GM19463 (cell line): Measurements from ENCODE around the gene FXR2.

Source experiments
- ATAC-seq: cut with Tn5 transposase; IDR thresholded peaks from one replicate; pipeline ENCODE4 v1.9.1; 2021; ENCODE audit warnings: mild to moderate bottlenecking, moderate library complexity; ENCODE audit not compliant: unreplicated experiment

Gene FXR2

DNA sequence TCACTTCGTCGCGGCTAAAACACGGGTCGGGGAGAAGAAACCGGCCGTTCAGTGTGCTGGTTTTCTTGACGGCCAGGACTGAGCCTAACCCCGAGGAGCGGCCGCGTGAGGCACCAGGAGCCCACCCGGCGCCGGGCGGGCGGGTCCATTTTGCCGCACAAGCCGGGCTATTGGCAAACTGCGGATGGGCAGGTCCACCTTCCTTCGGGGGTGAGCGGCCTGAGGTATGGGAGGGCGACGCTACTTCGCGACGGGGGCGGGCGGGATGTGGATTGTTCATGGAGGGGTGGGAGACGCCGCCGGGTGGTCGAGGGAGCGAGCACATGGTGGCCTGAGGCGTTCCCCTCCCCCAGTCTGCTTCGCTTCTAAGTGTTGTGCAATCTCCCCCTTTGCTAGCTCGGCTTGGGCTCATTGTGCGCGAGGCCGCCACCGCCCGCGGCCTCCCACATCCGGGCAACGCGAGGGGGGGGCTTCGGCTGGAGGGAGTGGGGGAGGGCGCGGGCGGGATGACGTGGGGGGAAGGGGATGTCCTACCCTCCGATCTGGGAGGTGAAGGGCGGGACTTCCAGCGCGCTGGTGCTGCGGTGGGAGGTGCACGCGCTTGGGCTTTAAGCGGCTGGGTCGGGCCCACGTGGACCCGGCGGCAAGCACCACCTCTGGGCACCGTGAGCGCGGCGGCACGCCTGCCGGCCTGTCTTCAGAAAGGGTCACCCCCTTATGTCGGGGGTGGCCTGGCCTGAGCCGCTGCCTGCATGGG lies 41.2 kb downstream of the FXR2 start:
- ATAC-seq = no peak

DNA sequence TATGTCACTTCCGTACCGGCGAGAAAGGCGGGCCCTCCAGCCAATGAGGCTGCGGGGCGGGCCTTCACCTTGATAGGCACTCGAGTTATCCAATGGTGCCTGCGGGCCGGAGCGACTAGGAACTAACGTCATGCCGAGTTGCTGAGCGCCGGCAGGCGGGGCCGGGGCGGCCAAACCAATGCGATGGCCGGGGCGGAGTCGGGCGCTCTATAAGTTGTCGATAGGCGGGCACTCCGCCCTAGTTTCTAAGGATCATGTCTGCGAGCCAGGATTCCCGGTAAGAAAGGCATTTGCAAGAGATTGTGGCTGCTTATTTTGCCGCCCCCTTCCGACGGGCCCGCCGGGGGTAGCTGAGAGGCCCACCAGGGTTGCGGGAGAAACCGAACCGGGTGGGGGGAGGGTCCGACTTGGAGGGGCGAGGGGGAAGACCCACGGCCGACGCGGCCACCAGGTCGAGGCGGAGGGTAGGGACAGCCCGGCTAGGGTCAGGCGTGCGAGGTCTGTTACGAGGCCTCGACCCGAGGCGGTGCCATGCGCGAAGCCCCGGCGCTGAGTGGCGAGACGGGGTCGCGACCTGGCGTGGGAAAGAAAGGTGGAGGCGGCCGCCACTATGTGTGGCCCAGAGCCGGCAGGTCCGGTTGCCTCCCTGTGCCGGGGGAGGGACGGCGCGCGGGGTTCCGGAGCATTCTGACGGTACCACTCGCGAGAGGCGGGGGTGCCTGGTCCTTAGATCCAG lies 41.9 kb downstream of the FXR2 start:
- ATAC-seq = no peak

DNA sequence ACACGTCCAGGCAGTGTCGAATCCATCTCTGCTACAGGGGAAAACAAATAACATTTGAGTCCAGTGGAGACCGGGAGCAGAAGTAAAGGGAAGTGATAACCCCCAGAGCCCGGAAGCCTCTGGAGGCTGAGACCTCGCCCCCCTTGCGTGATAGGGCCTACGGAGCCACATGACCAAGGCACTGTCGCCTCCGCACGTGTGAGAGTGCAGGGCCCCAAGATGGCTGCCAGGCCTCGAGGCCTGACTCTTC lies 42.4 kb downstream of the FXR2 start:
- peak; percentile 90 for ATAC-seq

DNA sequence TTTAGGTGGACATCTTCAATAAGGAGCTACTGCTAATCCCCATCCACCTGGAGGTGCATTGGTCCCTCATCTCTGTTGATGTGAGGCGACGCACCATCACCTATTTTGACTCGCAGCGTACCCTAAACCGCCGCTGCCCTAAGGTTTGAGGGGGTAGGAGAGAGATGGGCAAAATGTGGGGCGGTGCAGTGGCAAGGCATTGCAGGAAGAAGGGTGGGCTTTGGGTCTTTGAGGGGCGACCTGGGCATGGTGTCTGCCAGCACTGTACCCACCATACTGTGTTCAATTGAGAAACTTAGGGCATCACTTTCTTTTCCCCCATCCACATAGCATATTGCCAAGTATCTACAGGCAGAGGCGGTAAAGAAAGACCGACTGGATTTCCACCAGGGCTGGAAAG lies 44.3 kb downstream of the FXR2 start:
- ATAC-seq = no peak

DNA sequence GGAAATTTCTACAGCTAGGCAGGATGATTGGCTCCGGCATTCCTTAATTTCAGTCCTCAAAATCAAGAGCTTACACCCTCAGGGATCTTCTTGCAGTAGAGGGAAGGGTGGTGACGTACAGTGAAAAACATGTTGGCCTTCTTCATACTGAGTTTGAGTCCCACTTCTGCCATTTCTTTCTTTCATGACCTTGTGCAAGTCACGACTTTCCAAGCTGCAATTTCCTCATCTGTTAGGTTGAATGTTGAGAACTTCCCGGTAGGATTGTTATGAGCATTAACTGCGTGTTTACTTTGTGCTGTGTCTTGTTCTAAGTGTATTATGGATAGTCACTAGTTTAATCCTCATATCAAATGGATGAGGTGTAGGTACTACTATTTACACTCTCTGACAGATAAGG lies 45.1 kb downstream of the FXR2 start:
- ATAC-seq = no peak

DNA sequence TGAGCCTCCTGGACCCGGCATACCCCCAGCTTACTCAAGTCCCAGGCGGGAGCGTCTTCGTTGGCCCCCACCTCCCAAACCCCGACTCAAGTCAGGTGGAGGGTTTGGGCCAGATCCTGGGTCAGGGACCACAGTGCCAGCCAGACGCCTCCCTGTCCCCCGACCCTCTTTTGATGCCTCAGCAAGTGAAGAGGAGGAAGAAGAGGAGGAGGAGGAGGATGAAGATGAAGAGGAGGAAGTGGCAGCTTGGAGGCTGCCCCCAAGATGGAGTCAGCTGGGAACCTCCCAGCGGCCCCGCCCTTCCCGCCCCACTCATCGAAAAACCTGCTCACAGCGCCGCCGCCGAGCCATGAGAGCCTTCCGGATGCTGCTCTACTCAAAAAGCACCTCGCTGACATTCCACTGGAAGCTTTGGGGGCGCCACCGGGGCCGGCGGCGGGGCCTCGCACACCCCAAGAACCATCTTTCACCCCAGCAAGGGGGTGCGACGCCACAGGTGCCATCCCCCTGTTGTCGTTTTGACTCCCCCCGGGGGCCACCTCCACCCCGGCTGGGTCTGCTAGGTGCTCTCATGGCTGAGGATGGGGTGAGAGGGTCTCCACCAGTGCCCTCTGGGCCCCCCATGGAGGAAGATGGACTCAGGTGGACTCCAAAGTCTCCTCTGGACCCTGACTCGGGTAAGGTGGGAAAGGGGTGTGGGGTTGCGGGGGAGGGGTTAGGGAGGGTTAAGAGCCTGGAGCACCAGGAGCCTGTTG lies 51.4 kb downstream of the FXR2 start:
- ATAC-seq = no peak

DNA sequence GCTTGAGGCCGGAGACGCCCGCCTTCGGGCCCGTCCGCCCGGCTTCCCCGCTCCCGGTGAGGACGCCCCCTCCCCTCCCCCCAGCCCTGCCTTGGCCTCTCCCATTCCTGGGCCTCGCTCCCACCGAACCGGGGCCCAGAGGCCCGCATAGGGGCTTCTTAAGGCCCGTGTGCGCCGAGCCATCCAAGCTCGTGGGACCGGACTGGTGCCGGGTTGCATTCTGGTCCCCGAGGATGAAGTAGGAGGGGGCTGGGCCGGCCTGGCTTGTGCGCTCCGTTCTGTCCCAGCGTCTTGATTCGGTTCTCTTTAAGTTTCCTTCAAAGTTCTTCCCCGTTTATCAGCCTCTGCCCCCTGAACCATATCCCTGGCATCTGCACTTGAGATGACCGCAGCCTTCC lies 52.5 kb downstream of the FXR2 start:
- ATAC-seq = no peak

DNA sequence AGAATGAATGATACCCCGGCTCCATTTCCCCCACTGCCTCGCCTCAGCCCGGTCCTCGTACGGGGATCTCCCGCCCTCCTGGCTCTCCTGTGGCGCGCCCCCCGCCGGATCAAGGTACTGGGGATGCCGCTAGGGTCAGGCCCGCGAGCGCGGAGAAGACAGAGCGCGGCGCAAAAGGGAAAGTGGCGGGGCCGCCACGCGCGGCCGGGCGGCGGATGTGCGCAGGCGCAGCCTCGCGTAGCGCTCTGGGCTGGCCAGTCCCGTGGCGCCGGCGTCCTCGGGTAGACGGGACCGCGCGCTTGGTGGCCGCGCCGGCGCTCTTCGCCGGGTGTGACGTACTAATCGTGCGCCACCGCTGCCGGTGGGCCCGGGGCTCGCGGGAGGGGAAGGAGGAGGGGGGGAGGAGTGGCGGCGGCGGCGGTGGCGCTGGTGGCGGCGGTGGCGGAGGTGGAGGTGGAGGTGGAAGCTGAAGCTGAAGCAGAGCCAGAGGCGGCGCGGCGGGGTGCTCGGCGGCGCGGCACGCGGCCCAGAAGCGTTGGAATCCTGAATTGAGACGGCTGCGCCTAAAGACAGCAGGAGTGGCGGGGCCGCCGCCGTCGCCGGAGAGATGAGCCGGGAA lies 53.0 kb downstream of the FXR2 start, which contains the start of gene SENP3:
TSS of gene SENP3 (plus strand) at position 331 of the 619 bp plus-strand sequence. CDS start 1,158 bp downstream, outside the sequence.
- peak; percentile 61 for ATAC-seq

DNA sequence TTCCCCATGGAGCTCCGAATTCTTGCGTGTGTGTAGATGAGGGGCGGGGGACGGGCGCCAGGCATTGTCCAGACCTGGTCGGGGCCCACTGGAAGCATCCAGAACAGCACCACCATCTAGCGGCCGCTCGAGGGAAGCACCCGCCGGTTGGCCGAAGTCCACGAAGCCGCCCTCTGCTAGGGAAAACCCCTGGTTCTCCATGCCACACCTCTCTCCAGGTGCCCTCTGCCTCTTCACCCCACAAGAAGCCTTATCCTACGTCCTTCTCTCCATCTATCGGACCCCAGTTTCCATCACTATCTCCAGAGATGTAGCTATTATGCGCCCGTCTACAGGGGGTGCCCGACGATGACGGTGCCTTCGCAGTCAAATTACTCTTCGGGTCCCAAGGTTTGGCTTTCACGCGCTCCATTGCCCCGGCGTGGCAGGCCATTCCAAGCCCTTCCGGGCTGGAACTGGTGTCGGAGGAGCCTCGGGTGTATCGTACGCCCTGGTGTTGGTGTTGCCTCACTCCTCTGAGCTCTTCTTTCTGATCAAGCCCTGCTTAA lies 53.6 kb downstream of the FXR2 start:
- ATAC-seq = peak; percentile 48

DNA sequence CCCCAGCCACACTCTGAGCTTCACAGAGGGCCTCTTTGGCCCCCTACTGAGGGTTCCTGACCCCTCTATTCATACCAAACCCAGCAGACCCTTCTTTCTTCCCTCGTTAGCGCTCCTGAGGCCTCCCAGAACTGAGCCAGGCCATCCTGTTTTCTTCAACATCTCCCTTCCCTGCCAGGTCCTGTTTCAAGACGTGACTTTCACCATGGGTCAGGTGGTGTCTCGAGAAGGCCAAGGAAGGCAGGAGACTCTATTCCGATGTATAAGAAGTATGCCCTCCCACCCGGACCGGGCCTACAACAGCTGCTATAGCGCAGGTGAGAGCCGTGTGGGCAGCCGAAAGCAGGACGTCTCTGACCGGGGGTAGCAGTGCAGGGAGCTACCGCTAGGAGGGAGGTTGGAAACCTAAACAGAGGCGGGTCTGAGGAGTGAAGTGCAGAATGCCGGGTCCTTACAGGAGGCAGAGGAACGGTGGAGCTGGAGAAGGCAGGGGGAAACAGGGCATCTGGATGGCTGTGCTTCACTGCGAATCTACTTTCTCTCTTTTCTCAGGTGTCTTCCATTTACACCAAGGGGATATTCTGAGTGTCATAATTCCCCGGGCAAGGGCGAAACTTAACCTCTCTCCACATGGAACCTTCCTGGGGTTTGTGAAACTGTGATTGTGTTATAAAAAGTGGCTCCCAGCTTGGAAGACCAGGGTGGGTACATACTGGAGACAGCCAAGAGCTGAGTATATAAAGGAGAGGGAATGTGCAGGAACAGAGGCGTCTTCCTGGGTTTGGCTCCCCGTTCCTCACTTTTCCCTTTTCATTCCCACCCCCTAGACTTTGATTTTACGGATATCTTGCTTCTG lies 54.3 kb downstream of the FXR2 start:
- ATAC-seq = no peak

DNA sequence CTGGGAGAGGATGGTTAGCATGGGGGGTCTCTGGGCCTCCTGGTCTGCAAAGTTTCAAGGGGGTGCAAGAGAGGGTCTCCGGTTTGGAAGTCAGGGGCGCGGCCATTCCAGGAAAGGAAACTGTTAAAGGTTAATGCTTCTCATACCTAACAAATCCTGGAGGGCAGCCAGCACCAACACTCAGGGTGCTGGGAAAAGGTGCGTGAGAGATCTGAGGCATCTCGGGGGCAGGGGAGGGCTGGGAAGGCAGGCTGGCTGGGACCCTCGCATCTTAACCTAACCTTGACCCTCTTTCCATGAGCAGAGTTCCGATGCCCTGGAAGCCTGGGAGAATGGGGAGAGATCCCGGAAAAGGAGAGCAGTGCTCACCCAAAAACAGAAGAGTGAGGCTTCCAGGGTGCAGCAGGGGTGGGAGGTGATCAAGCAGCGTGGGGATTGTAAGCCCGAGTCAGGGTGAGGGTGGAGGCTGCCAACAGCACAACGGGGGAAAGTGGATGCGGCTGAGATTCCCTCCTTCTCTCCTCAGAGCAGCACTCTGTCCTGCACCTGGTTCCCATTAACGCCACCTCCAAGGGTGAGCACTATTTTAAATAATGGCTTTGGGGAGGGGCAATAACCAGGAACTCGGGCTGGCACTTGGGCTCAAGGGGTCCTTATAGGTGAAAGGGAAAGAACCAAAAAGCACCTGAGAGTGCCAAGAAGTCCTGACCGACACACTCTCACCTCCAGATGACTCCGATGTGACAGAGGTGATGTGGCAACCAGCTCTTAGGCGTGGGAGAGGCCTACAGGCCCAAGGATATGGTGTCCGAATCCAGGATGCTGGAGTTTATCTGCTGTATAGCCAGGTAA lies 55.2 kb downstream of the FXR2 start:
- no peak for ATAC-seq

DNA sequence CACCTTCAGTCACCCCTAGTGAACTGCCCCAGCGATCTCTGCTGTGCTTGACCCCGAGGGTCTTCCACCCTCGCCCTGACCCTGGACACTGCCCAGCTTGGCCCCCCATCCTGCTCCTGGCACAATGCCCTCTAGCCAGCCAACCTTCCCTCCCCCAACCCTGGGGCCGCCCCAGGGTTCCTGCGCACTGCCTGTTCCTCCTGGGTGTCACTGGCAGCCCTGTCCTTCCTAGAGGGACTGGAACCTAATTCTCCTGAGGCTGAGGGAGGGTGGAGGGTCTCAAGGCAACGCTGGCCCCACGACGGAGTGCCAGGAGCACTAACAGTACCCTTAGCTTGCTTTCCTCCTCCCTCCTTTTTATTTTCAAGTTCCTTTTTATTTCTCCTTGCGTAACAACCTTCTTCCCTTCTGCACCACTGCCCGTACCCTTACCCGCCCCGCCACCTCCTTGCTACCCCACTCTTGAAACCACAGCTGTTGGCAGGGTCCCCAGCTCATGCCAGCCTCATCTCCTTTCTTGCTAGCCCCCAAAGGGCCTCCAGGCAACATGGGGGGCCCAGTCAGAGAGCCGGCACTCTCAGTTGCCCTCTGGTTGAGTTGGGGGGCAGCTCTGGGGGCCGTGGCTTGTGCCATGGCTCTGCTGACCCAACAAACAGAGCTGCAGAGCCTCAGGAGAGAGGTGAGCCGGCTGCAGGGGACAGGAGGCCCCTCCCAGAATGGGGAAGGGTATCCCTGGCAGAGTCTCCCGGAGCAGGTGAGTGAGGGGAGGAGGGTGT lies 56.0 kb downstream of the FXR2 start, which contains the start of gene TNFSF13:
TSS of gene TNFSF13 (plus strand) at position 207 of the 776 bp plus-strand sequence. CDS start at position 497, 290 bp downstream.
- no peak for ATAC-seq

DNA sequence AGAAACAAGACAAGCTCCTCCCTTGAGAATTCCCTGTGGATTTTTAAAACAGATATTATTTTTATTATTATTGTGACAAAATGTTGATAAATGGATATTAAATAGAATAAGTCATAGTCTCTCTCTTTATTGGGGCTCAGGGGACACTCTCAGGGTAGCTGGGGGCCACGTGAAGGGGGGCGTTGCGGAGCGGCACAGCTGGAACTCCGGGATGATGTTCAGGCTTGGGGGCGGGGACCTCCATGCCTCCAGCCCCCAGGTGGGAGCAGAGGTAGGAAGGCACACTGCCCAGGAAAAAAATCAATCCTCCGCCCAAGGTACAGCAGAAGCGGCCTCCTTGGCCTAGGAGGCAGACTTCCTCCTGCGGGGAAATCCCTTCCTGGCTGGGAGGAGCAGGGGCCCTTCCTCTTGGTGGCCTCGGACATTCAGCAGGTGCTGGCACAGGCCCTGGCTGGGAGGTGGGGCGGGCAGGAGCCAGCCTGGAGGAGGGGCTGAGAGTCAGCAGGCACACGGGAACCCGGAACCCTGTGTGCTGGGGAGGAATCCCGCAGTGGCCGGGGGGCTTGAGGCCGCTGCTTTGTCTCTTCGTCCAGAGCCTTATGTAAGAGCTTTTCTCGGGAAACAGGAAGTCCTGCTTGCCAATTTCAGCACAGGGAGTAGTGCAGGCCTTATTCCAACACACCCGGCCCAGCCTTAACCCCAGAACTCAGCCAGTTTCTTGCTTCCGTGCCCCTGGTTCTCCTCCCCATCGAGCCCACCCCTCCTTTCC lies 56.7 kb downstream of the FXR2 start:
- peak; percentile 34 for ATAC-seq

DNA sequence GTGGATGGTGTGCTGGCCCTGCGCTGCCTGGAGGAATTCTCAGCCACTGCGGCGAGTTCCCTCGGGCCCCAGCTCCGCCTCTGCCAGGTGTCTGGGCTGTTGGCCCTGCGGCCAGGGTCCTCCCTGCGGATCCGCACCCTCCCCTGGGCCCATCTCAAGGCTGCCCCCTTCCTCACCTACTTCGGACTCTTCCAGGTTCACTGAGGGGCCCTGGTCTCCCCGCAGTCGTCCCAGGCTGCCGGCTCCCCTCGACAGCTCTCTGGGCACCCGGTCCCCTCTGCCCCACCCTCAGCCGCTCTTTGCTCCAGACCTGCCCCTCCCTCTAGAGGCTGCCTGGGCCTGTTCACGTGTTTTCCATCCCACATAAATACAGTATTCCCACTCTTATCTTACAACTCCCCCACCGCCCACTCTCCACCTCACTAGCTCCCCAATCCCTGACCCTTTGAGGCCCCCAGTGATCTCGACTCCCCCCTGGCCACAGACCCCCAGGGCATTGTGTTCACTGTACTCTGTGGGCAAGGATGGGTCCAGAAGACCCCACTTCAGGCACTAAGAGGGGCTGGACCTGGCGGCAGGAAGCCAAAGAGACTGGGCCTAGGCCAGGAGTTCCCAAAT lies 57.4 kb downstream of the FXR2 start:
- ATAC-seq = no peak

DNA sequence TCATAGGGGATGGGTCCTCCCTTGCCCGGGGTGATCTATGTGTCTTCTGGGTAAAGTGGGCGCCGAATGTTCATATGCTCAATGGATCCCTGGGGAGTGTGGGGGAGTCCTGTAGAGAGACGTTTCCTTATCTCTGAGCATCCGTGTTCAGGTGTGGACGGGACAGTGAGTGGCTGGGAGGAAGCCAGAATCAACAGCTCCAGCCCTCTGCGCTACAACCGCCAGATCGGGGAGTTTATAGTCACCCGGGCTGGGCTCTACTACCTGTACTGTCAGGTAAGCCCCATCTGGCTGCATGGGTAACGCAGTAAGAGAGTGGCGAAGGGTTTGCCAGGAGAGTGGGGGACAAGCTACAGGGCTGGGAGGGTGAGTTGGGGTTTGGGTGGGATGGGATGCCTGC lies 58.1 kb downstream of the FXR2 start:
- ATAC-seq = no peak

DNA sequence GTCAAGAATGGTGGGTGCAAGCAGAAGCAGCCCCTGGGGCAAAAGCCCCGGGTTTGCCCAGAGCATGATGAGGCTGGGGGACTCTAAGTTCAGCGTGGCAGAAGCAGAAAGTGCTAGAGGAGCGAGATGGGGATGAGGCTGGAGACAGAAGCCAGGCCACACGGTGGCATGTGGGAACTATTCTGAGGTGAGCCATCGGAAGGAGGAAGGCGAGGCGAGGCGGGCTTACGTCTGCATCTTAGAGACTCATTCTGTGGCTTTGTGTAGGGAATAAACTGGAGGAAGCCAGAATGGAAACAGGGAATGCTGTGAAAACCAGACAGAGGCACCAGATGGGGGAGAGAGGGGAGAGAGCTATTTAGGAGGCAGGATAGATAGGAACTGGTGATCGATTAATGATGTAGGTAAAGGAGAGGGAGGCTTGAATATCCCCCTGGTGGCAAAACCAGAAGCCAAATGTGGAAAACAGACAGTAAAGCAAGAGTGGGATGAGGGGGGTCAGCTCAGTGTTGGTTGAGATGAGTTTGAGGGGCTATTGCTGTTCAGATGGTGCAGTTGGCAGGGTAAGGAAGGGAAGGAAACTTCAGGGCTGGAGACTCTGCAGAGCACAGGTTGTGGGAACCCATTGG lies 59.3 kb downstream of the FXR2 start:
- ATAC-seq = no peak

DNA sequence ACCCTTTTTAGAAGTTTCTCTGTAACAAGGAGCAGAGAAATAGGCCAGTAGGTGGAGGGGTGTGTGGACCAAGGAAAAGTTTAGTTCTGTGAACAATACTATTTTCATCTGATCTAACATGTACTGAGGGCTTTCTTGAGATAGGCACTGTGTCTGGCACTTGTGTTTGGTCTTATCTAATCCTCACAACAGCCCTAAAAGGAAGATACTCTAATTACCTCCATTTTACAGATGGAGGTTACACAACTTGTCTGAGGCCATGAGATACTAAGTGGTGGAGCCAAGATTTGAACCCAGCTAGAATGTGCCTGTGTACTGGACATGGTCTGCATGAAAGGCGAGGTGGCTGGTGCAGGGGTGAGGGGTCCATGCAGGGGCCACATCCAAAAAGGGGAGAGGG lies 61.3 kb downstream of the FXR2 start:
- ATAC-seq = no peak
